Limb (tissue), 2 donors: ENCODE measurements around the gene RPS6KL1.
"Not testable (repeated sequence)": the region's sequence is repeated elsewhere in the genome, so short reads cannot be mapped to it uniquely, and the experiment has no call there.

Experiments used
- DNase-seq, 2 donors: peaks; one replicate each; pipeline ENCODE4 v3.0.0-alpha.2; 2016; ENCODE audit errors: extremely low spot score in 2 of 2

The RPS6KL1 gene

GRCh38 chr14:74936151-74936550 lies 13.1 kb upstream of the RPS6KL1 start:
- peak in 1 of 2 donors; percentile 11 for DNase-seq

DNA sequence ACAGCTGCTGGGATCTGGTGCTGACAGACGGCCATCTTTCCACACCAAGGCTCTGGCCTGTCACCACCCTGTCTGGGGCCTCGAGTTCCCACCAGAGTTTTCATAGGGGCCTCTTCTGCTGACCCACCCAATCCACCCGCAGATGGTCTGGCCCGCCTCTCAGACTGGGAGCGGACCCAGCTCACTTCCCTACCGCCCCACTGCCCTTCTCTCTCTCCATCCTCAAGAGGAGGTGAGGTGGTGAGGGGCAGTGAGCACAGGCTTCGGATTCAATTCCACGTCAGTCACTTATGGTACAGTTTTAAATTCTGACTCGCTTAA lies 12.3 kb upstream of the RPS6KL1 start:
- DNase-seq, result peak in 1 of 2 donors; percentile 46

DNA sequence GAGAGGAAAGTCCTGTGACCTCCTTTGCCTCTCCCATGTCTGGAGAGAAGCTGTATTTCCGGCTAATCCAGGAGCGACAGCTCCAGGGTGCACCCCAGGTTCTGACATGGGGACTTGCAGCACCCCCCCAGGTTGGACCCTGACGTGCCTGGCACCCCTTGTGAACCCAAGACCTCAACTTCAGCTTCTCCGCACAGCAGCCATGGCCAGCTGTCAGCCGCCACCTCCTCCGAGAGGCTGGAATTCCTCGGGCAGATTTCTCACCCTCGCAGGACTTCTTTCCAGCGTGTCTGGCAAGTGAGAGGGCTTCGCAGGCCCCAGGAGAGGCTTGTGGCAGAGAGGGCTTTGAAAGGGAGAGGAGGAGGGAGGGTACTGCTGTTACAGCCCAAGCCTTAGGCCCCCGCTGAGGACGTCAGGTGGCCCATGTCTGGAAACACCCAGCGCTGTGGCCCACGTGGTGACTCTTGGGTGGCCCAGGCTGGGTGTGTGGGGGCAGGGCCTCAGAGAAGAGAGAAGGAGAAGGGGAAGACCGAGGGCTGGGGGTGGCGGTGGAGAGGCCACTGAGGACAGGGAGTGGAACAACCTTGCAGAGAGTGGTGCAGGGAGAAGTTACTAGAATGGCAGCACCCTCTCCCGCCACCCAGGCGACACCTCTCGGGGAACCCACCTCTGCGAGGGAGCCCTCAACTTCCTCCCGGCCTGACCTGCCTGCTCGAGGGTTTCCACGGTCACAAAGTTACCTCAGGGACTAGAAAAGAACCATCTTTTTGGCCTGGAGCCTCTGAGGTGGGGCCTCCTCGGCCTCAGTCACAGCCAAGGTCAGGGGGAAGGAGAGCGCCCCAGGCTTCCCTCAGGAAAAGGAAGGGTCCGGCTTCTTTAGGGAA lies 11.7 kb upstream of the RPS6KL1 start:
- peak in 1 of 2 donors; percentile 70 for DNase-seq

DNA sequence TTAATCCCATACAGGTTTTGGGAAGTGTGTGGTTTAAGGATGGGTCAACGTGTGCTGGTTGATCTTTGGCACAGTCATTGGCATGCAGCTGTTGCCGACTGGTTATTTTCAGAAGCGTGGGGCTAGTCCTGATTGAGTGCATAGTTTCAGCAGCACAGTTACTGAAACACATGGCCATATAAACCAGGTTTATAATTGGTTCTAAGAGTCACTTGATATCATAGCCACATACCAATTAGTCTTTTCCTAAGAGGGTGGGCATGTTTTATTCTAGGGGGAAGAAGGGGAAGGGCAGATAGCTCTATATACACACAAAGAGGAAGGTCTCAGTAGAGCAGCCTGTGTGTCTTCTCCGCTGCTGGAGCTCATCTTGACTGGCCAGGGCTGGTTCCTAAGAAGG lies 11.0 kb upstream of the RPS6KL1 start:
- DNase-seq, result peak in 1 of 2 donors; percentile 36

DNA sequence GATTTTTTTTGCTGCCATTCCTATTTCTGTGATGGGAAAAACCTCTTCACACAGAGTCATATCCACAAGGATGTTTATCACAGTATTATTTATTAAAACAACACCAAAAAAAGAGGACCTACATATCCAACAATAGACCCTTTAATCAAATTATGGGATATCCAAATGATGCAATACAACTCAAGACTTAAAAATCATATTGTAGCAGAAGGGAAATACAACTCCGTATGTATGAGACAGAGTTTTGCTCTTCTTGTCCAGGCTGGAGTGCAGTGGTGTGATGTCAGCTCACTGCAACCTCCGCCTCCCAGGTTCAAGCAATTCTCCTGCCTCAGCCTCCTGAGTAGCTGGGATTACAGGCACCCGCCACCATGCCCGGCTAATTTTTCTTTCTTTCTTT lies 9.9 kb upstream of the RPS6KL1 start:
- DNase-seq, result not testable (repeated sequence)

- peak; percentile 48 to 75 for DNase-seq
Measured at GRCh38 chr14:74932401-74932901, 9.4 kb upstream of the RPS6KL1 start.

GRCh38 chr14:74931744-74932143 lies 8.7 kb upstream of the RPS6KL1 start:
- peak in 1 of 2 donors; percentile 14 for DNase-seq

DNA sequence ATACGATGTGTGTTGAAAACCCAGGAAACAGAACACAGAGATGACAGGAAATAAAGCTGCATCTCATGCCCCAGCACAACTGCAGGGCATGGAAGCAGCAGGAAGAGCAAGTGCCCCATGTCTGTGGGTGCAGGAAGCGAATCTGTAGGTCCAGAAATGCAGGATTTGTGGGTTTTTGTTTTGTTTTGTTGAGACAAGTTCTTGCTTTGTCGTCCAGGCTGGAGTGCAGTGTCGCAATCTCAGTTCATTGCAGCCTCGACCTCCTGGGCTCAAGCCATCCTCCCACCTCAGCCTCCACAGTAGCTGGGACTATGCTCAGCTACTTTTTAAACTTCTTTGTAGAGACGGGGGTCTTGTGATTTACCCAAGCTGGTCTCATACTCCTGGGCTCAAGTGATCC lies 6.2 kb upstream of the RPS6KL1 start:
- DNase-seq, result peak in 1 of 2 donors; percentile 2

- no peak for DNase-seq
Measured at GRCh38 chr14:74927225-74927624, 4.2 kb upstream of the RPS6KL1 start.

GRCh38 chr14:74924061-74924460 lies 1.0 kb upstream of the RPS6KL1 start:
- no peak for DNase-seq

- DNase-seq, result no peak
Measured at GRCh38 chr14:74921987-74922751, 891 bp downstream of the RPS6KL1 start.

DNA sequence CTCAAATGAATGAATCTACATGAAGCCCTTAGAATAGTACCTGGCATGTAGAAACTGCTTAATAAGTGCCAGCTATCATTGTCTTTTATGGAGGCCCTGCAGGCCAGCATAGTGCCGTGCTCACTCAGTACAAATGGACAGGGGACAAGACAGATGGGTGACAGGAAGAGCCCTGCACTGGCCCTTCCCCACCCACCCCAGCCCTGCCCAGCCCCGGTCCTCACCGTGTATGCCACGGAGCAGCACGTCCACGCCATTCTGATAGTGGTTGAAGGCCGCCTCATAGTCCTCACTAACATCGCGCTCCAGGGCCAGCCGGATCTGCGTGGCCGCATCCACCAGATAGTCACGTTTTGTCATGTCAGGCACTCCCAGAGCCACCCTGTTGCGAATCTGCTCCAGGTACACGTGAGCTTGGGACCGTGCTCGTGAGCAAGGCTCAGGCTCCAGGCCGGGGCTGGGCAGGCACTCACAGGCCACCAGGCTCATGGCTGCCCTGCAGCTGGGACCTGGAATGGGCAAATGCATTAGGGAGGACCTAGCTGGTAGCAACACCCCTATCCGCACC lies 1.9 kb downstream of the RPS6KL1 start:
- DNase-seq, result no peak

GRCh38 chr14:74920281-74920680 lies 2.8 kb downstream of the RPS6KL1 start:
- no peak for DNase-seq

DNA sequence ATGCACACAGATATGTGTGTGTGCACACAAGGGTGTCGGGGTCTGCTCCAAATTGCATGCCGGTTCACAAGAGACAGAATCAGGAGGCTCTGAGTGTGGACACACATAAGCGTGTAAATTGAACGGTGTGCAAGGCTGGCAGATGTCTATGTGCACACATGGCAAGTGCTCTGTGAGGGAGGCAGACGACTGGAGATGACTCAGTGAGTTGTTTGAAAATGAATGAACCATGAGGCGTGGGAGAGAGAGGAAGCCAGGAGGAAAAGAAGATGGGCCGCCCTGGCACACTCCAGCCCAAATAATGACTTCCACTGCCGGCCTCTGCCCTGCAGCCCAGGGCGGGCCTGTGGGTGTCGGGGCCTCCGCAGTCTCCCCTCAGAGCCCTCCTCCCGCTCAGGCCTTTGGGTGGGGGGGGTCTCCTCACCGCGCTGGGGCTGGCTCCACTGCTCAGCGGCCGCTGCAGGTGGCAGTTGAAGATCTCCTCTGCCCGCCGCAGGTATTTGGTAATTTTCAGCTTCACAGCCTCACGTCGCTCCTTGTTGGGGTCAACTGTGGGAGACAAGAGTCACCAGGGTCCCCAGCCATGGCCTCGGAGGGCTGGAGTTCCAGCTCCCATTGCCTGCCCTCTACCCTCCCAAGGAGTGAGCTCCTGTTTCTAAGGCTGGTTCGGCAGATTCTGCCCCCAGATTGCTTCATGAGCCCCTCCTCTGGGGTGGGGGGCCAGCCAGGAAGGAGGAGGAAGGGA lies 3.5 kb downstream of the RPS6KL1 start:
- DNase-seq, result no peak

DNA sequence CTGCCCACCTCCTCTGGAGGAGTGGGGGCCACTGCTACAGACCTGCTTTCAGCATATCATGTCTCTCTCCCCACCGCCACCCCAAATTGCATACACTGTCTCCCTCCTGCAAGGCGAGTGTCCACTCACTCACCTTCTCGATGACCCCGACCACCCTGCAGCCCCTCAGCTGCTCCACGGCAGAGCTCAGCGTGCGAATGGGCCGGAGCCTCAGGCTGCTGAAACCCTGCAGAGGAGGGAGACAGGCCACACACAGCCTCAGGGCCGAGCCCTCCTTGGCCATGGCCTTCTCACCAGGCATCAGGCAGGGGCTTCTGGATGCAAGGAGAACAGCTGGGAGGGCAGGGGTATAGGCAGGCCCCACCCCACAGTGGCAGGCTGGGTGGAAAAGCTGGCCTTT lies 4.7 kb downstream of the RPS6KL1 start:
- no peak for DNase-seq

DNA sequence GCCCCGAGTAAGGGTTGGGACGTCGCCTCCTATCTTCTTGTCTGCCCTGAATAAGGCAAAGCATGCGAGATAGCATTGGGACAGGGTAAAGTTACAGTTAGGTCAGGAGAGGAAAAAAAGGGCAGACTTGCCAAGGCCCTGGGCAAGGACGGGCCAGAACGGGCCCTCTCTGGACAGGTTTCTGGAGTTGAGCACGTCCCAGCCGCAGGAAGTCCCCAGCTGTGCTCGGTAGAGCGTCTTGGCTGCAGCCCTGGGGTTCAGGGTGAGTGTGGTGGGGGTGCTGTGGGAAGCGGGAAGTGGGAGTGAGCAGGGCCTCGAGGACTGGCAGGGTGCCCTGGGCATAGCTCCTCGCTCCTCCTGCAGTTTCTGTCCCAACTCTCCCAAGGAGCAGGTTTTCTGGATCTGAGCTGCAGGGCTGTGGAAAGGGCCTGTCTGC lies 5.4 kb downstream of the RPS6KL1 start:
- peak in 1 of 2 donors; percentile 17 for DNase-seq

- no peak for DNase-seq
Measured at GRCh38 chr14:74917178-74917543, 5.9 kb downstream of the RPS6KL1 start.

DNA sequence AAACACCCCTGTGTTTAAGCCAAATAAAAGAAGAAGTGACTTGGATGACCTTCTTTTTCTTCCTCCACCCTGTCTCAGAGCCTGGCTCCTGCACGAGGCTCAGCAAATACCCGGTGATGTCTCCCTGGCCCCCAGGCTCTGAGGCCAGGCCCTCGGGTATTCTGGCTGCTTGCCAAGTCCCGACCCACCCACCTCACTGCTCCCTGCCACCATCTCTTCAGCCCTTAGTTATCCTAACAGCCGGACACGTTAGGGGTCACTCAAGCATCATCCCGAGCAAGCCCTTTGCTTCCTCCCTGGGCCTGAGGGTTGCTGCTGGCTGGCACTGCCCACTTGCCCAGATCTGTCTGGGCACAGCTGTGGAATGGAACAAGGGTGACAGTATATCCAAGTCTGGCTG lies 7.2 kb downstream of the RPS6KL1 start:
- DNase-seq, result no peak

DNA sequence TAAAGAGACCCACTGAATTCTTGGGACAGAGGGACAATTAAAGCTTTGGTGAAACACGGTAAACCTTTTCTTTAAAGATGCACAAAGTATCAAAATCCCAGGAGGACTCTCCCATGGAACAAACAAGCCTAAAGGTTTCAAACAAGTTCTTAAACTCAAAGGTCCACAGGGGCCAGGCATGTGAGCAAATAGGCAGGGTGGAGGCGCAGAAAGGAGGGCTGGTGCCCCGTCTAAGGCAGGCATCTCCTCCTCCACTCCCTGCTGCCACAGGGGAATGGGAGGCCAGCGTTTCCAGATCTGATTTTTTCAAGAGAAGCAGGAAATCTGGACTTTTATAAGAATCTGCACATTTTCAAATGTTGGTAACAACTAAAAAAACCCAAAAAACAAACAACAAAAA lies 7.6 kb downstream of the RPS6KL1 start:
- no peak for DNase-seq

GRCh38 chr14:74913986-74914573 lies 9.0 kb downstream of the RPS6KL1 start:
- DNase-seq, result peak; percentile 77 to 82

DNA sequence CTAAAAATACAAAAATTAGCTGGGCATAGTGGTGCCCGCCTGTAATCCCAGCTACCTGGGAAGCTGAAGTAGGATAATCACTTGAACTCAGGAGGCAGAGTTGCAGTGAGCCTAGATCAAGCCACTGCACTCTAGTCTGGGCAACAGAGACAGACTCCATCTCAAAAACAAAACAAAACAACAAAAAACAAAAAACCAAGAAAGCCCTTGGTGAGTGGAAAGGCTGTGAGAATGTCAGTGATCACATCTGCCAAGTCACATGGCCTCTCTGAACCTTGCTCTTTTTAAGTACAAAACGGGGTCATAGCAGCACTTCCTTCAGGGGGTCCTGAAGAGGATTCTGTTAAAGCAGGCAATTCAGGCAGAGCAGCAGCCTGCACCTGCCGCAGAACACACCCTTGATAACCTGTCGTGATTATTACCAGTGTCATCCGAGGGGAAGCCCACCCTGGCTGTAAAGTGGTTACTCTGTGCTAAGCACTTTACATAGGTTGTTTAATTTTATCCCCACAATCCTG lies 9.6 kb downstream of the RPS6KL1 start:
- DNase-seq, result no peak
